ENCODE data around the gene C16orf74. TPM values are rescaled to one million over a fixed set of nuclear protein-coding genes. Genes with fewer than 3 reads are reported as not detected.

Gene C16orf74
- total RNA-seq, 1 donor from 2014 or later, result not detected

DNA sequence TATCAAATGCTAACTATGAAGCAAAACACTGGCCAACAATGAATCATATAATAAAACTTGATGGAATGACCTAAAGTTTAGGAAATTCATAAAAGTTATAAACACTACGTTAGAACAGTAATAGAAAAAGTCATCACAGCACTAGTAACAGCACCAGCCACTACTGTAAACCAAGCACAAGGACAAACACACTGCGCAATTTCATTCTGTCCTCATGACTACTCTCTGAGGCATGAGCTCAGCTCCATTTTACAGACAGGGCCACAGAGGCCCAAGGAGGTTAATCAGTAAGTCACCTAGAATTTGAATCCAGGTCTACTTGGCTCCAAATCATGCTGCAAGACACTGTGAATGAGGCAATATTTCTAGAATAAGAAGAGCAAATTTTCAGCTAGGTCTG lies 35.0 kb upstream of the C16orf74 start:
- Mint-ChIP-seq H3K27me3 (ENCODE audit: low read depth) (no peaks in the 10 kb centered on the region), H3K4me1 (ENCODE audit: low read depth) (peaks cover 3% of the 10 kb centered on the region), H3K36me3 (ENCODE audit: low read depth) (peaks cover 43% of the 10 kb centered on the region), H3K27ac (no peak overlapping the region), H3K4me3 (ENCODE audit: low read depth) (no peak overlapping the region), H3K9me3 (no peaks in the 10 kb centered on the region)
- intact Hi-C loops (cut with micrococcal nuclease), result no loop called here
- DNase-seq (ENCODE audit: low spot score), result no peak

DNA sequence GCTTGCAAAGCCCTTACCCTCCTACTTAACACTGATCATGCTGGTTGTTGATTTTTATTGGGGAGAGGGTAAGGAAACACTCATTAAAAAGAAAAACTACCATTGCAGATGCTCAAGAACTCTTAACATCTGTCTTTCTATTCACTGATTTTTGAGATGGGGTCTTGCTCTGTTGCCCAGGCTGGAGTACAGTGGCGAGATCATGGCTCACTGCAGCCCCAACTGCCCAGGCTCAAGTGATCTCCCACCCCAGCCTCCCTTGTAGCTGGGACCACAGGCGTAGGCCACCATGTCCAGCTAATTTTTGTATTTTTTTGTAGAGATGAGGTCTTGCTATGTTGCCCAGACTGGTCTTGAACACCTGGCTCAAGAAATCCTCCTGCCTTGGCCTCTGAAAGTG lies 33.9 kb upstream of the C16orf74 start:
- Mint-ChIP-seq H3K27ac (no peak overlapping the region), H3K9me3 (no peaks in the 10 kb centered on the region), H3K27me3 (ENCODE audit: low read depth) (no peaks in the 10 kb centered on the region), H3K4me3 (ENCODE audit: low read depth) (no peak overlapping the region), H3K36me3 (ENCODE audit: low read depth) (peaks cover 47% of the 10 kb centered on the region), H3K4me1 (ENCODE audit: low read depth) (no peaks in the 10 kb centered on the region)
- intact Hi-C loops (cut with micrococcal nuclease), result no loop called here
- DNase-seq (ENCODE audit: low spot score), result no peak

GRCh38 chr16:85783441-85783840 lies 32.5 kb upstream of the C16orf74 start:
- intact Hi-C loops (cut with micrococcal nuclease), result no loop called here
- H3K36me3 Mint-ChIP-seq (ENCODE audit: low read depth), result peaks cover 52% of the 10 kb centered on the region
- no peak for DNase-seq (ENCODE audit: low spot score)
- no peaks in the 10 kb centered on the region for H3K27me3 Mint-ChIP-seq (ENCODE audit: low read depth)
- no peaks in the 10 kb centered on the region for H3K4me1 Mint-ChIP-seq (ENCODE audit: low read depth)
- H3K4me3 Mint-ChIP-seq (ENCODE audit: low read depth), result no peak overlapping the region
- H3K9me3 Mint-ChIP-seq, result no peaks in the 10 kb centered on the region
- no peak overlapping the region for H3K27ac Mint-ChIP-seq

GRCh38 chr16:85782451-85782850 lies 31.6 kb upstream of the C16orf74 start:
- Mint-ChIP-seq H3K36me3 (ENCODE audit: low read depth) (peaks cover 54% of the 10 kb centered on the region), H3K4me1 (ENCODE audit: low read depth) (no peaks in the 10 kb centered on the region), H3K4me3 (ENCODE audit: low read depth) (no peak overlapping the region), H3K27me3 (ENCODE audit: low read depth) (no peaks in the 10 kb centered on the region), H3K27ac (no peak overlapping the region), H3K9me3 (no peaks in the 10 kb centered on the region)
- intact Hi-C loops (cut with micrococcal nuclease), result no loop called here
- no peak for DNase-seq (ENCODE audit: low spot score)

- no peak overlapping the region for H3K4me3 Mint-ChIP-seq (ENCODE audit: low read depth)
- no peaks in the 10 kb centered on the region for H3K4me1 Mint-ChIP-seq (ENCODE audit: low read depth)
- peaks cover 54% of the 10 kb centered on the region for H3K36me3 Mint-ChIP-seq (ENCODE audit: low read depth)
- DNase-seq (ENCODE audit: low spot score), result no peak
- intact Hi-C loops (cut with micrococcal nuclease), result no loop called here
- no peaks in the 10 kb centered on the region for H3K27me3 Mint-ChIP-seq (ENCODE audit: low read depth)
- no peak overlapping the region for H3K27ac Mint-ChIP-seq
- no peaks in the 10 kb centered on the region for H3K9me3 Mint-ChIP-seq
Observed at GRCh38 chr16:85781695-85782370, 30.9 kb upstream of the C16orf74 start.

GRCh38 chr16:85781156-85781555 lies 30.3 kb upstream of the C16orf74 start:
- H3K4me1 Mint-ChIP-seq (ENCODE audit: low read depth), result no peaks in the 10 kb centered on the region
- no peak for DNase-seq (ENCODE audit: low spot score)
- H3K27me3 Mint-ChIP-seq (ENCODE audit: low read depth), result no peaks in the 10 kb centered on the region
- H3K9me3 Mint-ChIP-seq, result no peaks in the 10 kb centered on the region
- no peak overlapping the region for H3K4me3 Mint-ChIP-seq (ENCODE audit: low read depth)
- intact Hi-C loops (cut with micrococcal nuclease), result no loop called here
- peaks cover 54% of the 10 kb centered on the region for H3K36me3 Mint-ChIP-seq (ENCODE audit: low read depth)
- no peak overlapping the region for H3K27ac Mint-ChIP-seq

DNA sequence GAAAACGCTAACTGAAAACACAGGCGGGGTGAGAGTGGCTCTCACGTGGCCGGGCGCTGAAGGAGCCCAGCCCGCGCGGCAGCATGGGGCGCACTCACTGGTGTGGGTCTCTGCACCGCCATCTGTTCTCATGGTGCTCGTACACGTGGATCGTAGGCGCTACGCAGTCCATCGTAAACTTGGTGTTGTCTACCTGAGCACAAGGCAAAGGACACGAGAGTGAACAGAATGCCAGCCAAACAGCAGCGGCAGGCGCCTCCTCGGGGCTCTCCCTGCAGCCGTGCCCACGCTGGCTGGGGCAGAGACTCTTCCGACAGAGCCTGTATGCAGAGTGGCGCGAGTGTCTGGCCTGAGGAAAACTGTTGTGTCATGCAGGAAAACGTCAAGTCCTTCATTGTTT lies 29.4 kb upstream of the C16orf74 start:
- Mint-ChIP-seq H3K27ac (no peak overlapping the region), H3K27me3 (ENCODE audit: low read depth) (no peaks in the 10 kb centered on the region), H3K4me1 (ENCODE audit: low read depth) (no peaks in the 10 kb centered on the region), H3K36me3 (ENCODE audit: low read depth) (peaks cover 46% of the 10 kb centered on the region), H3K9me3 (no peaks in the 10 kb centered on the region), H3K4me3 (ENCODE audit: low read depth) (no peak overlapping the region)
- no peak for DNase-seq (ENCODE audit: low spot score)
- intact Hi-C loops (cut with micrococcal nuclease), result no loop called here

GRCh38 chr16:85778873-85779272 lies 28.0 kb upstream of the C16orf74 start:
- no peak for DNase-seq (ENCODE audit: low spot score)
- no peaks in the 10 kb centered on the region for H3K4me1 Mint-ChIP-seq (ENCODE audit: low read depth)
- no peak overlapping the region for H3K4me3 Mint-ChIP-seq (ENCODE audit: low read depth)

DNA sequence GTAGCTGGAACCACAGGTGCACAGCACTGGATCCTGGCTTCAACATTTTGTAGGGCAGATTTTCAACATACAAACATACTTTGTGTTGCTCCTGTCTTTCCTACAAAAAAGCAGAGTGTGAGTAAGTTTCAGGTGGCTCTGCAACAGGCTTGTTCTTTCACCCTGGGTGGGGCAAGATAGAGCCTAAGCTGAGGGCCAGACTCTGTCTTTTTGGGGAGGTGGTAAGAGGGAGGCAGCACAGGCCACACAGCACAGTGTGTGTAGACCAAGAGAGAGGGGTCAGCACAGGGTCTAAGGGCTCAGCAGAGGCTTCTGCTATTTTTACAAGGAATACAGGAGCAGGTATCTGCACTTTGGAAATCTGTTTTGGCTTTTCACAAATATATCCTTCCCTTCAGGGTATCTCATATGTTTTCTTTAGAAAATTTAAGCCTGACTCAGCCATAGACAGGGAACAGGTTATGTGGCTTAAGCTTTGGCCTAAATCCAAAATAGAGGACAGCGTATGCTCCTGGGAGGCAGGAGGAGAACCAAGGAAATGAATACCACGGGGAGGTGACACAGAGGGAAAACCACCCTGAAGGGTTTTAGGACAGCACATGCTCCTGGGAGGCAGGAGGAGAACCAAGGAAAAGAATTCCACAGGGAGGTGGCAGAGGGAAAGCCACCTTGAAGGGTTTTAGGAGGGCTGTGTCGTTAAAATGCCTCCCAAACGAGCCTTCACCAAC lies 26.9 kb upstream of the C16orf74 start:
- no peaks in the 10 kb centered on the region for H3K9me3 Mint-ChIP-seq

More at GRCh38 chr16:85778873-85779272, 28.0 kb upstream of the C16orf74 start:
- intact Hi-C loops (cut with micrococcal nuclease), result no loop called here
- H3K9me3 Mint-ChIP-seq, result no peaks in the 10 kb centered on the region
- H3K36me3 Mint-ChIP-seq (ENCODE audit: low read depth), result peaks cover 46% of the 10 kb centered on the region
- H3K27ac Mint-ChIP-seq, result no peak overlapping the region
- H3K27me3 Mint-ChIP-seq (ENCODE audit: low read depth), result no peaks in the 10 kb centered on the region

DNA sequence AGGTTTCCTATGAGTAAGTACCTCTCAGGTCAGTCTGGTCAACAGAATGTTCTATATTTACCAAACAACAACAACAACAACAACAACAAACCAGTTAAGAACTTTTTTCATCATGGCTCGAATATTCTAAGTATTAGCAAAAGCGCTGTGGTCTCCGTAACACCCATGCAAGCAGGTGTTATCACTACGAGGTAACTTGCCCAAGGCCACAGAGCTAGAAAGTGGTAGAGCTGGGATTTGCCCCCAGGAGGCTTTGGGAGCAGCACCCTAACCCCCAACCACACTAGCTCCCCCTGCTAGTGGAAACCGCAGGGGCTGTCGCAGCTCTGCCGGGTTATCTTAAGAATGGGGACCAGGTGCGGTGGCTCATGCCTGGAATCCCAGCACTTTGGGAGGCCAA lies 23.9 kb upstream of the C16orf74 start:
- DNase-seq (ENCODE audit: low spot score), result no peak
- no peaks in the 10 kb centered on the region for H3K27me3 Mint-ChIP-seq (ENCODE audit: low read depth)
- no peak overlapping the region for H3K4me3 Mint-ChIP-seq (ENCODE audit: low read depth)
- no peaks in the 10 kb centered on the region for H3K9me3 Mint-ChIP-seq
- no peaks in the 10 kb centered on the region for H3K4me1 Mint-ChIP-seq (ENCODE audit: low read depth)
- intact Hi-C loops (cut with micrococcal nuclease), result no loop called here
- peaks cover 27% of the 10 kb centered on the region for H3K36me3 Mint-ChIP-seq (ENCODE audit: low read depth)
- H3K27ac Mint-ChIP-seq, result no peak overlapping the region

More for the DNA sequence above, 26.9 kb upstream of the C16orf74 start:
- no peak overlapping the region for H3K4me3 Mint-ChIP-seq (ENCODE audit: low read depth)
- no peaks in the 10 kb centered on the region for H3K27me3 Mint-ChIP-seq (ENCODE audit: low read depth)
- intact Hi-C loops (cut with micrococcal nuclease), result no loop called here
- no peaks in the 10 kb centered on the region for H3K4me1 Mint-ChIP-seq (ENCODE audit: low read depth)
- no peak for DNase-seq (ENCODE audit: low spot score)
- no peak overlapping the region for H3K27ac Mint-ChIP-seq
- peaks cover 45% of the 10 kb centered on the region for H3K36me3 Mint-ChIP-seq (ENCODE audit: low read depth)

- no peaks in the 10 kb centered on the region for H3K4me1 Mint-ChIP-seq (ENCODE audit: low read depth)
- DNase-seq (ENCODE audit: low spot score), result no peak
- peaks cover 20% of the 10 kb centered on the region for H3K36me3 Mint-ChIP-seq (ENCODE audit: low read depth)
- no peak overlapping the region for H3K27ac Mint-ChIP-seq
- no peaks in the 10 kb centered on the region for H3K9me3 Mint-ChIP-seq
- no peak overlapping the region for H3K4me3 Mint-ChIP-seq (ENCODE audit: low read depth)
- no peaks in the 10 kb centered on the region for H3K27me3 Mint-ChIP-seq (ENCODE audit: low read depth)
- intact Hi-C loops (cut with micrococcal nuclease), result no loop called here
Observed at GRCh38 chr16:85774136-85774535, 23.2 kb upstream of the C16orf74 start.

DNA sequence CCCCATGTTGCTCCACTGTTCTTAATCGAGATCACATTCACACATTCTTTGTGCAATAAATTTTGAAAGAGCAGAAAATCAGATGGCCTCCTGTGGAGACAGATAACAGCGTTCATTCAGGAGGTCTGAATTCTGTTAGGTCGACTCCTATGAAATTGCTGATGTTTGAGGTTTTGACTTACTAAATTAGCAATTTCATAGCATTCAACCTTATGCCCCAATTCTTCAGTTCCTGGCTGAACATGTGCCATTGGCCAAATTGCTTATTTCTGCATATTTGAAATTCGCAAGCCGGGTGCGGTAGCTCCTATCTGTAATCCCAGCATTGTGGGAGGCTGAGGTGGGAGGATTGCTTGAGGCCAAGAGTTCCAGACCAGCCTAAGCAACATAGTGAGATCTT lies 22.1 kb upstream of the C16orf74 start:
- Mint-ChIP-seq H3K27ac (no peak overlapping the region), H3K4me1 (ENCODE audit: low read depth) (no peaks in the 10 kb centered on the region), H3K36me3 (ENCODE audit: low read depth) (peaks cover 9% of the 10 kb centered on the region), H3K9me3 (no peaks in the 10 kb centered on the region), H3K4me3 (ENCODE audit: low read depth) (no peak overlapping the region), H3K27me3 (ENCODE audit: low read depth) (no peaks in the 10 kb centered on the region)
- intact Hi-C loops (cut with micrococcal nuclease), result no loop called here
- no peak for DNase-seq (ENCODE audit: low spot score)

GRCh38 chr16:85770741-85771140 lies 19.8 kb upstream of the C16orf74 start:
- no peaks in the 10 kb centered on the region for H3K9me3 Mint-ChIP-seq
- H3K4me1 Mint-ChIP-seq (ENCODE audit: low read depth), result no peaks in the 10 kb centered on the region
- intact Hi-C loops (cut with micrococcal nuclease), result no loop called here
- H3K4me3 Mint-ChIP-seq (ENCODE audit: low read depth), result no peak overlapping the region
- no peaks in the 10 kb centered on the region for H3K27me3 Mint-ChIP-seq (ENCODE audit: low read depth)
- DNase-seq (ENCODE audit: low spot score), result no peak
- H3K36me3 Mint-ChIP-seq (ENCODE audit: low read depth), result no peaks in the 10 kb centered on the region
- H3K27ac Mint-ChIP-seq, result no peak overlapping the region

Measured in activated T-helper 2 cell treated with anti-CD3 and anti-CD28 coated beads, Interferon-gamma antibody, Interleukin-2, Interleukin-4, amounts not matched to agents 10 μg/mL and 5 μg/mL and 100 μg/mL, durations not matched to agents 14 hours and 24 hours and 36 hours (primary cell).